ENCODE measurements around the gene HDDC3. TPM values are rescaled to one million over a fixed set of nuclear protein-coding genes. Genes with fewer than 3 reads are reported as not detected.

HDDC3 gene
- total RNA-seq, 2 experiments from 2014 or later: 31.8 to 38.6 TPM

- peaks cover 18% of the 10 kb centered on the region for H3K4me1 ChIP-seq (ENCODE audit: insufficient read depth, low read length, poor library complexity, severe bottlenecking)
- H2AFZ ChIP-seq (ENCODE audit: low read length): no peak overlapping the region
- intact Hi-C loops (cut with micrococcal nuclease; ENCODE audit: unreplicated experiment): loop anchor here (2.0 kb wide), 1 partner anchor 314 kb away; no protein-coding TSS in a partner anchor
- peaks cover 65% of the 10 kb centered on the region for H3K36me3 ChIP-seq (ENCODE audit: insufficient read depth, low read length)
- POLR2A ChIA-PET: interaction anchor here (0.5 to 6.1 kb wide), 5 partner anchors 11 to 1972 kb away, joined by 3 to 58 read pairs (median 4); partner anchors contain the start of genes HDDC3 and UNC45A
- H3K4me2 ChIP-seq (ENCODE audit: low read length): no peak overlapping the region
- DNase-seq (ENCODE audit: low spot score): no peak
- H3K4me3 ChIP-seq (ENCODE audit: low read depth, low read length, poor library complexity, severe bottlenecking): no peak overlapping the region
- peaks cover 12% of the 10 kb centered on the region for H3K79me2 ChIP-seq (ENCODE audit: insufficient read depth, low read depth, low read length)
- H3K9me2 ChIP-seq (ENCODE audit: insufficient read depth, low read length): no peaks in the 10 kb centered on the region
- no TSS peak for BruUV-seq (replicated peaks)
- CTCF ChIA-PET (ENCODE audit: unreplicated experiment): interaction anchor here (0.9 to 3.9 kb wide), 5 partner anchors 21 to 93 kb away, joined by 3 to 41 read pairs (median 8); partner anchors contain the start of genes HDDC3 and UNC45A
- no peak for TF ChIP-seq EZH2phosphoT487 (IDR thresholded peaks at IDR 0.05; ENCODE audit: borderline replicate concordance, low read depth, low read length)
- TF ChIP-seq, protein P1, sequence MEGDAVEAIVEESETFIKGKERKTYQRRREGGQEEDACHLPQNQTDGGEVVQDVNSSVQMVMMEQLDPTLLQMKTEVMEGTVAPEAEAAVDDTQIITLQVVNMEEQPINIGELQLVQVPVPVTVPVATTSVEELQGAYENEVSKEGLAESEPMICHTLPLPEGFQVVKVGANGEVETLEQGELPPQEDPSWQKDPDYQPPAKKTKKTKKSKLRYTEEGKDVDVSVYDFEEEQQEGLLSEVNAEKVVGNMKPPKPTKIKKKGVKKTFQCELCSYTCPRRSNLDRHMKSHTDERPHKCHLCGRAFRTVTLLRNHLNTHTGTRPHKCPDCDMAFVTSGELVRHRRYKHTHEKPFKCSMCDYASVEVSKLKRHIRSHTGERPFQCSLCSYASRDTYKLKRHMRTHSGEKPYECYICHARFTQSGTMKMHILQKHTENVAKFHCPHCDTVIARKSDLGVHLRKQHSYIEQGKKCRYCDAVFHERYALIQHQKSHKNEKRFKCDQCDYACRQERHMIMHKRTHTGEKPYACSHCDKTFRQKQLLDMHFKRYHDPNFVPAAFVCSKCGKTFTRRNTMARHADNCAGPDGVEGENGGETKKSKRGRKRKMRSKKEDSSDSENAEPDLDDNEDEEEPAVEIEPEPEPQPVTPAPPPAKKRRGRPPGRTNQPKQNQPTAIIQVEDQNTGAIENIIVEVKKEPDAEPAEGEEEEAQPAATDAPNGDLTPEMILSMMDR (conservative IDR thresholded peaks at IDR 0.05; ENCODE audit: low read length): no peak
- no peaks in the 10 kb centered on the region for H3K9me3 ChIP-seq (ENCODE audit: low read length)
- H4K20me1 ChIP-seq (ENCODE audit: insufficient read depth, low read length): no peaks in the 10 kb centered on the region
- no peak overlapping the region for H3K27ac ChIP-seq (ENCODE audit: low read depth, low read length, poor library complexity, severe bottlenecking)
These were observed 24.9 kb upstream of the HDDC3 start for GRCh38 chr15:90957031-90957790.

- Histone ChIP-seq H3K79me2 (ENCODE audit: insufficient read depth, low read depth, low read length) (peaks cover 12% of the 10 kb centered on the region), H3K4me1 (ENCODE audit: insufficient read depth, low read length, poor library complexity, severe bottlenecking) (peaks cover 18% of the 10 kb centered on the region), H4K20me1 (ENCODE audit: insufficient read depth, low read length) (no peaks in the 10 kb centered on the region), H2AFZ (ENCODE audit: low read length) (peak overlapping the region; percentile 33; the same call in 1 of the 2 replicates), H3K4me2 (ENCODE audit: low read length) (peak overlapping the region; percentile 99), H3K9me3 (ENCODE audit: low read length) (no peaks in the 10 kb centered on the region), H3K36me3 (ENCODE audit: insufficient read depth, low read length) (peaks cover 64% of the 10 kb centered on the region), H3K27ac (ENCODE audit: low read depth, low read length, poor library complexity, severe bottlenecking) (peak overlapping the region; percentile 89), H3K9me2 (ENCODE audit: insufficient read depth, low read length) (no peaks in the 10 kb centered on the region), H3K4me3 (ENCODE audit: low read depth, low read length, poor library complexity, severe bottlenecking) (peak overlapping the region; percentile 71)
- intact Hi-C loops (cut with micrococcal nuclease; ENCODE audit: unreplicated experiment): loop anchor here (1.0 to 2.0 kb wide), 3 partner anchors 77 to 314 kb away; no protein-coding TSS in a partner anchor
- ChIA-PET CTCF (ENCODE audit: unreplicated experiment) (interaction anchor here (0.7 to 3.9 kb wide), 4 partner anchors 23 to 315 kb away, joined by 3 to 41 read pairs (median 6); partner anchors contain the start of genes HDDC3 and UNC45A), POLR2A (interaction anchor here (0.5 to 6.1 kb wide), 9 partner anchors 12 to 245 kb away, joined by 3 to 58 read pairs (median 4); partner anchors contain the start of genes HDDC3, UNC45A and VPS33B)
- no TSS peak for BruUV-seq (replicated peaks)
- no peak for TF ChIP-seq EZH2phosphoT487 (IDR thresholded peaks at IDR 0.05; ENCODE audit: borderline replicate concordance, low read depth, low read length)
- TF ChIP-seq, protein P1 (conservative IDR thresholded peaks at IDR 0.05; ENCODE audit: low read length): peak; percentile 94
- peak; percentile 70 for DNase-seq (ENCODE audit: low spot score)
These were observed 24.1 kb upstream of the HDDC3 start for GRCh38 chr15:90956274-90957030.
